Skin of body (tissue), 3 donors: ENCODE results near the gene RALGAPA1. TPM values are rescaled to one million over a fixed set of nuclear protein-coding genes. Genes with fewer than 3 reads are reported as not detected.

ENCODE experiments used
- DNase-seq: peaks from one replicate; lab custom pipeline; 2025; lab: John Stamatoyannopoulos, UW
- small RNA-seq: library from RNA; depleted of rRNA; stranded (forward); fragments of <200 nt; gene quantifications from one replicate; pipeline ENCODE3, GENCODE V24; 2014; ENCODE audit warnings: low replicate concordance
- total RNA-seq: library from RNA; depleted of rRNA; stranded (reverse); fragments of >200 nt; gene quantifications from one replicate; pipeline ENCODE4 v1.2.3, GENCODE V29; 2014

Gene RALGAPA1
- total RNA-seq, 1 donor from 2014 or later = 110 TPM

DNA sequence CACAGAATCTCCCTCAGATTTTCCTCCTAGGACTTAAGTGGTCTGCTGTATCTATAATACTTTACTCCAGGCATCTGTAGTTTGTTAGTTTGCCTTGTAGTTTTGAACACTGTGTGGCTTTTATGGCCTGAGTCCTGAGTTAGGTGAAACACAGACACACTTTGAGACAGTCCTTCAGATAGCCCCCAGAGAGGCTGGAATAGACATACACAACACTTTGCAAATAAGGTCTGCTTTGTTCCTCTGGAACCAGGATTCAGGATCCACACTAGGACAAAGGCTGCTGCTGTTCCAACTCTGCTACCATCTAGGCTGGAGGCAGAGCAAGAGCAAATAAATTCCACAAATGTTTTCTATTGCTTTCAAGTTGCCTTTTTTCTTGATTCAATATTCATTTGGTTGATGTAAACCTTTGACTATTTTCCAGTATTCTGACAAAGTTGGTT is 316.5 kb downstream of the RALGAPA1 start:
- DNase-seq = no peak

Small RNA genes within 50 kb of the gene (small RNA-seq; reads per million reads assigned to genes)
- not detected for gene RF00322

Other genes with a start within 250 kb of the RALGAPA1 start
- gene BRMS1L, start 17.0 kb upstream of the RALGAPA1 start, total RNA-seq = 11.9 TPM